ENCODE data around the gene IFNK.
A peak's percentile ranks its signal among the peaks of the same experiment; 100 is the strongest.

The IFNK gene

DNA sequence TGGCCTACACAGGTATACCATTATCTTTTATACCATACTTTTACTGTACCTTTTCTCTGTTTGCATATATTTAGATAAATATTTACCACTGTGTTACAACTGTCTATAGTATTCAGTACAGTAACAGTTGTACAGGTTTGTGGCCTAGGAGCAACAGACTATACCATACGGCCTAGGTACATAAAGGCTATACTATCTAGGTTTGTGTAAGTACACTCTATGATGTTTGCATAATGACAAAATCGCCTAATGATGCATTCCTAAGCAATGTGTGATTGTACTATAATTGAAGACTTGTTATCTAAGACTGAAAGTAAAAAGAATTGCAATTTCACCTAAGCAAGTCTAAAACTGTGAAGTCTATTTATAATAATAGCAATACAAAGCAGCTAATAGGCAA, 45.3 kb downstream of the IFNK start:
- H4K20me1 ChIP-seq (ENCODE audit: low read depth, low read length): no peaks in the 10 kb centered on the region
- TF ChIP-seq, protein P1, sequence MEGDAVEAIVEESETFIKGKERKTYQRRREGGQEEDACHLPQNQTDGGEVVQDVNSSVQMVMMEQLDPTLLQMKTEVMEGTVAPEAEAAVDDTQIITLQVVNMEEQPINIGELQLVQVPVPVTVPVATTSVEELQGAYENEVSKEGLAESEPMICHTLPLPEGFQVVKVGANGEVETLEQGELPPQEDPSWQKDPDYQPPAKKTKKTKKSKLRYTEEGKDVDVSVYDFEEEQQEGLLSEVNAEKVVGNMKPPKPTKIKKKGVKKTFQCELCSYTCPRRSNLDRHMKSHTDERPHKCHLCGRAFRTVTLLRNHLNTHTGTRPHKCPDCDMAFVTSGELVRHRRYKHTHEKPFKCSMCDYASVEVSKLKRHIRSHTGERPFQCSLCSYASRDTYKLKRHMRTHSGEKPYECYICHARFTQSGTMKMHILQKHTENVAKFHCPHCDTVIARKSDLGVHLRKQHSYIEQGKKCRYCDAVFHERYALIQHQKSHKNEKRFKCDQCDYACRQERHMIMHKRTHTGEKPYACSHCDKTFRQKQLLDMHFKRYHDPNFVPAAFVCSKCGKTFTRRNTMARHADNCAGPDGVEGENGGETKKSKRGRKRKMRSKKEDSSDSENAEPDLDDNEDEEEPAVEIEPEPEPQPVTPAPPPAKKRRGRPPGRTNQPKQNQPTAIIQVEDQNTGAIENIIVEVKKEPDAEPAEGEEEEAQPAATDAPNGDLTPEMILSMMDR (IDR thresholded peaks at IDR 0.05; ENCODE audit: insufficient read depth, low read length, poor library complexity, severe bottlenecking): no peak
- no peak for TF ChIP-seq EZH2phosphoT487 (conservative IDR thresholded peaks at IDR 0.05; ENCODE audit: low read length)
- H3K9me2 ChIP-seq (replicated peaks; ENCODE audit: insufficient read depth, low read length): no peaks in the 10 kb centered on the region
- H2AFZ ChIP-seq (ENCODE audit: low read depth, low read length, severe bottlenecking): no peak overlapping the region
- H3K9ac ChIP-seq (ENCODE audit: low read length): no peak overlapping the region
- H3F3A ChIP-seq (ENCODE audit: insufficient read depth): no peaks in the 10 kb centered on the region
- H3K4me2 ChIP-seq (ENCODE audit: low read depth, low read length, poor library complexity, severe bottlenecking): no peak overlapping the region
- H3K9me3 ChIP-seq (ENCODE audit: insufficient read depth, low read length): peaks cover under 1% of the 10 kb centered on the region; the same call in 1 of the 2 replicates
- H3K4me3 ChIP-seq (ENCODE audit: insufficient read depth, low read length, poor library complexity, severe bottlenecking): no peak overlapping the region
- no peaks in the 10 kb centered on the region for H3K27me3 ChIP-seq (ENCODE audit: low read length)
- H3K36me3 ChIP-seq (ENCODE audit: low read length): peaks cover 12% of the 10 kb centered on the region; the same call in 1 of the 2 replicates
- H3K79me2 ChIP-seq (ENCODE audit: insufficient read depth, low read length): no peaks in the 10 kb centered on the region
- H3K27ac ChIP-seq (ENCODE audit: low read depth, low read length): no peak overlapping the region

GRCh38 chr9:27571011-27571410, 46.9 kb downstream of the IFNK start:
- Histone ChIP-seq H2AFZ (ENCODE audit: low read depth, low read length, severe bottlenecking) (no peak overlapping the region), H3K4me2 (ENCODE audit: low read depth, low read length, poor library complexity, severe bottlenecking) (no peak overlapping the region), H3K4me3 (ENCODE audit: insufficient read depth, low read length, poor library complexity, severe bottlenecking) (no peak overlapping the region), H3K27ac (ENCODE audit: low read depth, low read length) (no peak overlapping the region), H4K20me1 (ENCODE audit: low read depth, low read length) (no peaks in the 10 kb centered on the region), H3K9me3 (ENCODE audit: insufficient read depth, low read length) (peaks cover 7% of the 10 kb centered on the region; the same call in 1 of the 2 replicates), H3K79me2 (ENCODE audit: insufficient read depth, low read length) (no peaks in the 10 kb centered on the region), H3K36me3 (ENCODE audit: low read length) (peaks cover 6% of the 10 kb centered on the region; the same call in 1 of the 2 replicates), H3F3A (ENCODE audit: insufficient read depth) (no peaks in the 10 kb centered on the region), H3K9ac (ENCODE audit: low read length) (no peak overlapping the region), H3K9me2 (replicated peaks; ENCODE audit: insufficient read depth, low read length) (no peaks in the 10 kb centered on the region), H3K27me3 (ENCODE audit: low read length) (no peaks in the 10 kb centered on the region)
- TF ChIP-seq, protein P1 (IDR thresholded peaks at IDR 0.05; ENCODE audit: insufficient read depth, low read length, poor library complexity, severe bottlenecking): no peak
- TF ChIP-seq EZH2phosphoT487 (conservative IDR thresholded peaks at IDR 0.05; ENCODE audit: low read length): no peak

DNA sequence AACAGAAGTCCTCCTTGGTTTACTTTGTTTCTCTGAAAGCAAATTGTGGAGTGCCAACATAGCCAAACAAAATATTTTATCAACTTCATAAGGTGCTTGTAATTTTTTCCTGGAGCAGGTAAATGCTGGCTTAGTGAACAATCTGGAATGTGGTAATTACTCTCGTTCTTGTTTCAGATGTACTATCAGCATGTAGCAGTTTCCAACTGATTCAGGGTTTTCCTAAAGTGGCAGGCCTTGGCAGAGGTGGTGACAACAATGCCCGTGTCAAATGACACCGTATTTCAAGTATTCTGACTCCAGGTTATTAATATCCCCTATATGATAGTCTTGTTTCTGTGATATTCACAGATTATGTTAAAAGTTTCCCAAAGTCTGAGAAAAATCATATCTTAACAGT, 48.0 kb downstream of the IFNK start:
- TF ChIP-seq, protein P1 (IDR thresholded peaks at IDR 0.05; ENCODE audit: insufficient read depth, low read length, poor library complexity, severe bottlenecking): no peak
- no peaks in the 10 kb centered on the region for H3K27me3 ChIP-seq (ENCODE audit: low read length)
- no peaks in the 10 kb centered on the region for H4K20me1 ChIP-seq (ENCODE audit: low read depth, low read length)
- H3K79me2 ChIP-seq (ENCODE audit: insufficient read depth, low read length): no peaks in the 10 kb centered on the region
- H2AFZ ChIP-seq (ENCODE audit: low read depth, low read length, severe bottlenecking): no peak overlapping the region
- peak overlapping the region; percentile 84 for H3K9ac ChIP-seq (ENCODE audit: low read length)
- peaks cover 7% of the 10 kb centered on the region; the same call in 1 of the 2 replicates for H3K9me3 ChIP-seq (ENCODE audit: insufficient read depth, low read length)
- H3K4me2 ChIP-seq (ENCODE audit: low read depth, low read length, poor library complexity, severe bottlenecking): peak overlapping the region; percentile 80
- H3K27ac ChIP-seq (ENCODE audit: low read depth, low read length): no peak overlapping the region
- H3K36me3 ChIP-seq (ENCODE audit: low read length): no peaks in the 10 kb centered on the region
- H3K9me2 ChIP-seq (replicated peaks; ENCODE audit: insufficient read depth, low read length): no peaks in the 10 kb centered on the region
- peak overlapping the region; percentile 64 for H3K4me3 ChIP-seq (ENCODE audit: insufficient read depth, low read length, poor library complexity, severe bottlenecking)
- no peaks in the 10 kb centered on the region for H3F3A ChIP-seq (ENCODE audit: insufficient read depth)

All from SU-DHL-6 (cell line).